Measurements from ENCODE around the gene ZNF385B.

ZNF385B gene

GRCh38 chr2:179686069-179686468, 175.3 kb downstream of the ZNF385B start:
- DNase-seq (ENCODE audit: low read depth in 2 of 2, low spot score in 1 of 2) = no peak

- no peak for DNase-seq (ENCODE audit: low read depth in 2 of 2, low spot score in 1 of 2)
Measured at GRCh38 chr2:179685146-179685545, 176.3 kb downstream of the ZNF385B start.

- no peak for DNase-seq (ENCODE audit: low read depth in 2 of 2, low spot score in 1 of 2)
Measured at GRCh38 chr2:179682756-179683155, 178.7 kb downstream of the ZNF385B start.

GRCh38 chr2:179677746-179678505, 183.5 kb downstream of the ZNF385B start:
- DNase-seq (ENCODE audit: low read depth in 2 of 2, low spot score in 1 of 2) = no peak

- no peak for DNase-seq (ENCODE audit: low read depth in 2 of 2, low spot score in 1 of 2)
Measured at GRCh38 chr2:179677077-179677688, 184.2 kb downstream of the ZNF385B start.

GRCh38 chr2:179675435-179675834, 186.0 kb downstream of the ZNF385B start:
- no peak for DNase-seq (ENCODE audit: low read depth in 2 of 2, low spot score in 1 of 2)

GRCh38 chr2:179671043-179671981, 190.1 kb downstream of the ZNF385B start:
- no peak for DNase-seq (ENCODE audit: low read depth in 2 of 2, low spot score in 1 of 2)

GRCh38 chr2:179669196-179669595, 192.2 kb downstream of the ZNF385B start:
- no peak for DNase-seq (ENCODE audit: low read depth in 2 of 2, low spot score in 1 of 2)

- no peak for DNase-seq (ENCODE audit: low read depth in 2 of 2, low spot score in 1 of 2)
Measured at GRCh38 chr2:179664972-179665812, 196.2 kb downstream of the ZNF385B start.

- no peak for DNase-seq (ENCODE audit: low read depth in 2 of 2, low spot score in 1 of 2)
Measured at GRCh38 chr2:179661986-179662385, 199.4 kb downstream of the ZNF385B start.

GRCh38 chr2:179657068-179657595, 204.3 kb downstream of the ZNF385B start:
- no peak for DNase-seq (ENCODE audit: low read depth in 2 of 2, low spot score in 1 of 2)

- DNase-seq (ENCODE audit: low read depth in 2 of 2, low spot score in 1 of 2) = no peak
Measured at GRCh38 chr2:179655627-179656026, 205.8 kb downstream of the ZNF385B start.

GRCh38 chr2:179654806-179655205, 206.6 kb downstream of the ZNF385B start:
- DNase-seq (ENCODE audit: low read depth in 2 of 2, low spot score in 1 of 2) = no peak

- DNase-seq (ENCODE audit: low read depth in 2 of 2, low spot score in 1 of 2) = no peak
Measured at GRCh38 chr2:179652296-179652695, 209.1 kb downstream of the ZNF385B start.

- DNase-seq (ENCODE audit: low read depth in 2 of 2, low spot score in 1 of 2) = no peak
Measured at GRCh38 chr2:179650420-179650819, 211.0 kb downstream of the ZNF385B start.

- DNase-seq (ENCODE audit: low read depth in 2 of 2, low spot score in 1 of 2) = no peak
Measured at GRCh38 chr2:179646862-179647587, 214.4 kb downstream of the ZNF385B start.

- no peak for DNase-seq (ENCODE audit: low read depth in 2 of 2, low spot score in 1 of 2)
Measured at GRCh38 chr2:179646173-179646769, 215.1 kb downstream of the ZNF385B start.

- DNase-seq (ENCODE audit: low read depth in 2 of 2, low spot score in 1 of 2) = no peak
Measured at GRCh38 chr2:179645047-179645446, 216.4 kb downstream of the ZNF385B start.

- DNase-seq (ENCODE audit: low read depth in 2 of 2, low spot score in 1 of 2) = no peak
Measured at GRCh38 chr2:179642462-179642861, 218.9 kb downstream of the ZNF385B start.

Measured in stimulated activated CD8-positive, alpha-beta memory T cell treated with anti-CD3 and anti-CD28 coated beads, Interleukin-4, amount 100 ng/mL, for 4 hours (primary cell).